ENCODE measurements around the gene PPP3R1. TPM values are rescaled to one million over a fixed set of nuclear protein-coding genes. Genes with fewer than 3 reads are reported as not detected.

Gene PPP3R1
- total and polyA plus RNA-seq, 2 of the 4 experiments (the other 2 are of a cell fraction), result 9.1 to 17.3 TPM

DNA sequence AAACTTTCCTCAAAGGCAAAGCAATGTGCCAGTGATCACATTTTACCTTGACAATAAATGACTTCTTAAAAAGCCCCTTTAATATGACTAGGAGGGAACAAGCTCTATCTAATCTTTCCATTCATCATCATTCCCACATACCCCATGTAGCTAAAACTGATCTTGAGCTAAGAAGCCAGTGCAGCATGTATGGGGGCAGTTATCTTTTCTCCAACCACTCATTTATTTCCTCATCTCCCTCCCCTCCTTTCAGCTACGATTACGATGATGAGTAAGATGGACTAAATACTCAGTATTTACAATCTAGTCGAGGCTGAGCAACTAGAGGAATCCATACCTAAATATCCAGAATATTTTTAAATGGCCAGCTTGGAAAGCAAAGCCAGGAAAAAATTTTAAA, 59.2 kb downstream of the PPP3R1 start:
- intact Hi-C loops (cut with micrococcal nuclease), result no loop called here
- Histone ChIP-seq H3K4me2 (ENCODE audit: low read depth, low read length) (no peak overlapping the region; the same call in 1 of the 2 replicates), H2BK20ac (ENCODE audit: low read depth, low read length) (no peak overlapping the region), H4K20me1 (ENCODE audit: insufficient read depth, low read length) (peaks cover 50% of the 10 kb centered on the region; the same call in 1 of the 2 replicates), H3K14ac (replicated peaks; ENCODE audit: low read depth, low read length) (0 out of 2 replicates have a peak overlapping the region, but pooled peaks have one; percentile 34), H3K79me1 (ENCODE audit: low read depth in 1 of 2, low read length in 2 of 2) (peaks cover 9 to 48% of the 10 kb centered on the region in 2 experiments), H3K36me3 (ENCODE audit: control insufficient read depth, insufficient read depth, low read length) (no peaks in the 10 kb centered on the region), H3K23ac (ENCODE audit: low read depth, low read length) (peak overlapping the region; percentile 14; the same call in 1 of the 2 replicates), H3K9me3 (ENCODE audit: control insufficient read depth, insufficient read depth, low read length) (no peaks in the 10 kb centered on the region), H2BK15ac (ENCODE audit: low read depth, low read length) (no peak overlapping the region), H3K27me3 (ENCODE audit: control insufficient read depth, insufficient read depth, low read length) (no peaks in the 10 kb centered on the region), H4K91ac (ENCODE audit: insufficient read depth, low read depth, low read length) (no peak overlapping the region), H3K27ac (ENCODE audit: insufficient read depth, low read length) (no peak overlapping the region), H4K8ac (ENCODE audit: low read depth in 2 of 2, low read length in 2 of 2) (0 out of 4 replicates have a peak overlapping the region, but pooled peaks of 1 of the 2 experiments have one; percentile 38), H3K4me3 (ENCODE audit: insufficient read depth, low read depth, low read length) (no peak overlapping the region), H3K4ac (ENCODE audit: low read depth, low read length) (no peak overlapping the region; the same call in 1 of the 2 replicates), H2BK120ac (ENCODE audit: low read depth, low read length) (no peak overlapping the region), H2AK5ac (ENCODE audit: low read depth, low read length) (peak overlapping the region; percentile 38; the same call in 1 of the 2 replicates), H2AK9ac (replicated peaks; ENCODE audit: low read depth, low read length, poor library complexity) (no peak overlapping the region), H3K18ac (ENCODE audit: low read depth, low read length) (no peak overlapping the region; the same call in 1 of the 2 replicates), H3K9me1 (ENCODE audit: insufficient read depth, low read length) (peaks cover 8% of the 10 kb centered on the region), H2AFZ (replicated peaks; ENCODE audit: low read length, poor library complexity) (no peak overlapping the region), H3K9ac (ENCODE audit: low read depth, low read length) (no peak overlapping the region), H3K4me1 (ENCODE audit: control insufficient read depth, insufficient read depth, low read length) (peaks cover 8% of the 10 kb centered on the region), H4K5ac (ENCODE audit: low read depth, low read length) (no peak overlapping the region), H3K56ac (ENCODE audit: extremely low read depth, insufficient read depth, low read length) (no peak overlapping the region), H2BK5ac (ENCODE audit: low read depth, low read length, poor library complexity, severe bottlenecking) (no peak overlapping the region)
- TF ChIP-seq, protein P1, sequence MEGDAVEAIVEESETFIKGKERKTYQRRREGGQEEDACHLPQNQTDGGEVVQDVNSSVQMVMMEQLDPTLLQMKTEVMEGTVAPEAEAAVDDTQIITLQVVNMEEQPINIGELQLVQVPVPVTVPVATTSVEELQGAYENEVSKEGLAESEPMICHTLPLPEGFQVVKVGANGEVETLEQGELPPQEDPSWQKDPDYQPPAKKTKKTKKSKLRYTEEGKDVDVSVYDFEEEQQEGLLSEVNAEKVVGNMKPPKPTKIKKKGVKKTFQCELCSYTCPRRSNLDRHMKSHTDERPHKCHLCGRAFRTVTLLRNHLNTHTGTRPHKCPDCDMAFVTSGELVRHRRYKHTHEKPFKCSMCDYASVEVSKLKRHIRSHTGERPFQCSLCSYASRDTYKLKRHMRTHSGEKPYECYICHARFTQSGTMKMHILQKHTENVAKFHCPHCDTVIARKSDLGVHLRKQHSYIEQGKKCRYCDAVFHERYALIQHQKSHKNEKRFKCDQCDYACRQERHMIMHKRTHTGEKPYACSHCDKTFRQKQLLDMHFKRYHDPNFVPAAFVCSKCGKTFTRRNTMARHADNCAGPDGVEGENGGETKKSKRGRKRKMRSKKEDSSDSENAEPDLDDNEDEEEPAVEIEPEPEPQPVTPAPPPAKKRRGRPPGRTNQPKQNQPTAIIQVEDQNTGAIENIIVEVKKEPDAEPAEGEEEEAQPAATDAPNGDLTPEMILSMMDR (conservative IDR thresholded peaks at IDR 0.05; ENCODE audit: low read depth, low read length), result no peak
- TF ChIP-seq SMC3 (IDR thresholded peaks at IDR 0.05; ENCODE audit: low read depth, low read length) (no peak), RAD21 (IDR thresholded peaks at IDR 0.05; ENCODE audit: low read length) (no peak), POLR2A (IDR thresholded peaks at IDR 0.05; ENCODE audit: low read depth, low read length) (no peak)
- ChIA-PET POLR2A (ENCODE audit: unreplicated experiment) (no interaction called here), CTCF (no interaction called here)
- BruUV-seq (replicated peaks), result no TSS peak
- no CpG with 5 or more reads among the region's 3 CpGs for WGBS, 2 experiments (ENCODE audit: extremely low coverage in 2 of 2, insufficient read length in 1 of 2)
- dilution Hi-C loops (cut with HindIII; ENCODE audit: low sequenced_read_pairs, unreplicated experiment), result no loop called here
- in situ Hi-C loops (cut with MboI; ENCODE audit: low sequenced_read_pairs), result loop anchor here (10.0 kb wide), 1 partner anchor 52 kb away; no protein-coding TSS in a partner anchor
- ATAC-seq (ENCODE audit: low read depth) (no peak), DNase-seq (peak; percentile 31)
